HG03064 (cell line): ENCODE measurements around the gene RAB3D.
"Not testable (repeated sequence)": the region's sequence is repeated elsewhere in the genome, so short reads cannot be mapped to it uniquely, and the experiment has no call there.

ENCODE experiments used
- ATAC-seq: cut with Tn5 transposase; IDR thresholded peaks from one replicate; pipeline ENCODE4 v1.9.1; 2021; ENCODE audit warnings: low read depth; ENCODE audit not compliant: unreplicated experiment

RAB3D gene

DNA sequence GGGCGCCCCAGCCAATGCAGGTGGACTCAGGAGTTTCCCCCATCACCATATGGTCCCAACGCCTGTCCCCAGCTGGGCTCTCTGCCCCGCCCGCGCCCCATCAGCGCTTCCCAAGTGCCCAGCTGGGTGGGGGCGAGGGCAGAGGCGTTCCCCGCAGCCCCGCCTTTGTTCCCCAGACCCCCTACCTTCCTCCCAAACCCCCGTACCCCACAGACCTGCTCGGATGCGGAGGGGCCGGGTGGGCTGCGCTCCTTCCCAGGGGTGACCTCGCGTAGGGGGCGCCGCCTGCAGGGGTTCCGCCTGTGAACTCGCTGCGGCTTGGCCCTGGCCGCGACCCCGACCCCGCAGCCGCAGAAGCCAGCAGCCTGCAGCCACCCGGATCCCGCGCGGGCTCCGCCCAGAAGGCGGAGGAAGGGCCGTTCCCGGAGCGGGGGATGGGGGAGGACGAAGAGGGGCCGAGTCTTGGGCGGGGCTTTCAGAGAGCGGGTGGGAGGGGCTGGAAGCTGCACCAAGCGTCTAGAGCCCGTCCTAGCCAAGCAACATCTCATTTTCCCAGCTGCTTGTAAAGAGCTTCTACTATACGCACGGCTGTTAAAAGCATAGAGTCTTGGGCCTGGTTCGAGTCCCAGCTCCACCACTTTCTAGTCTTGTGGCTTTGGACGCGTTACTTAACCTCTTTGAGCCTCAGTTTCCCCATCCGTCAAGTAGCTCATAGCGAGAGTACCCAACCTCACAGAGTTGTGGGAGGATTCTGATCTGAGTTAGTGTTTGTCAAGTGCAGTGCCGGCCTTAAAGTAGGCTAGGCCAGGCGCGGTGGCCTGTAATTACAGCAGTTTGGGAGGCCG, at the start of gene RAB3D:
RAB3D (minus strand) TSS at position 404 of the 845 bp plus-strand sequence. CDS start 2,258 bp downstream, outside the sequence.
- peak; percentile 69 for ATAC-seq

- ATAC-seq = no peak
These were observed 47.9 kb upstream of the RAB3D start for GRCh38 chr19:11387162-11388034.

DNA sequence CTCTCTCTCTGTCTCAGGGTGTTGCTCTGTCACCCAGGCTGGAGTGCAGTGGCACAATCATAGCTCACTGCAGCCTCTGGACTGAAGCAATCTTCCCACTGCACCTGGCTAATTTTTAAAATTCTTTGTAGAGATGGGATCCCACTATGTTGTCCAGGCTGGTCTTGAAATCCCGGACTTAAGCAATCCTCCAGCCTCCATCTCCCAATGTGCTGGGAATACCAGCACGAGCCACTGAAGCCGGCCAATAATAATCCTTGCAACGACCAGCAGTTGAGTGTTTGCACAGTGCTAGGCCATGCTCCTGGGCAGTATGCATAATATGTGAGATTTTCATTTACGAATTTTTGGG, 45.3 kb upstream of the RAB3D start:
- no peak for ATAC-seq

- ATAC-seq = no peak
These were observed 44.2 kb upstream of the RAB3D start for GRCh38 chr19:11383706-11384048.

- no peak for ATAC-seq
These were observed 43.6 kb upstream of the RAB3D start for GRCh38 chr19:11382898-11383705.

- peak; percentile 72 for ATAC-seq
These were observed 41.4 kb upstream of the RAB3D start for GRCh38 chr19:11380653-11381537.

DNA sequence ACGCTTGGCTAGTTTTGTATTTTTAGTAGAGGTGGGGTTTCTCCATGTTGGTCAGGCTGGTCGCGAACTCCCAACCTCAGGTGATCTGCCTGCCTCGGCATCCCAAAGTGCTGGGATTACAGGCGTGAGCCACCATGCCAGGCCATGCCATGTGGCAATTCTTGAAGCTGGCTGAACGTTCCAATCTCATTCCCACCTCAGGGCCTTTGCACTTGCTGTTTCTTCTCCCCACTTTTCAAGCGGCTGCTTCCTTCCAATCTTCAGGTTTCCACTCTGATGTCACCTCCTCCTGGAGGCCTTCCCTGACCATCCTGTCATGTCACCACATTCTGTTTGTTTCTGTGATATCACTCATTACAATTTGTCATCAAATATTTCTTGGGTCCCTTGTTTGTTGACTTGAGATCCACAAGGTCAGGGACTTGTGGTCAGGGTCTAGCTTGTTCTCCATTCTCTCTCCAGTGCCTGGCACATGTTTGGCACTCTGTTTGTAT, 40.4 kb upstream of the RAB3D start:
- ATAC-seq = no peak

GRCh38 chr19:11379269-11379845, 39.9 kb upstream of the RAB3D start:
- not testable (repeated sequence) for ATAC-seq

DNA sequence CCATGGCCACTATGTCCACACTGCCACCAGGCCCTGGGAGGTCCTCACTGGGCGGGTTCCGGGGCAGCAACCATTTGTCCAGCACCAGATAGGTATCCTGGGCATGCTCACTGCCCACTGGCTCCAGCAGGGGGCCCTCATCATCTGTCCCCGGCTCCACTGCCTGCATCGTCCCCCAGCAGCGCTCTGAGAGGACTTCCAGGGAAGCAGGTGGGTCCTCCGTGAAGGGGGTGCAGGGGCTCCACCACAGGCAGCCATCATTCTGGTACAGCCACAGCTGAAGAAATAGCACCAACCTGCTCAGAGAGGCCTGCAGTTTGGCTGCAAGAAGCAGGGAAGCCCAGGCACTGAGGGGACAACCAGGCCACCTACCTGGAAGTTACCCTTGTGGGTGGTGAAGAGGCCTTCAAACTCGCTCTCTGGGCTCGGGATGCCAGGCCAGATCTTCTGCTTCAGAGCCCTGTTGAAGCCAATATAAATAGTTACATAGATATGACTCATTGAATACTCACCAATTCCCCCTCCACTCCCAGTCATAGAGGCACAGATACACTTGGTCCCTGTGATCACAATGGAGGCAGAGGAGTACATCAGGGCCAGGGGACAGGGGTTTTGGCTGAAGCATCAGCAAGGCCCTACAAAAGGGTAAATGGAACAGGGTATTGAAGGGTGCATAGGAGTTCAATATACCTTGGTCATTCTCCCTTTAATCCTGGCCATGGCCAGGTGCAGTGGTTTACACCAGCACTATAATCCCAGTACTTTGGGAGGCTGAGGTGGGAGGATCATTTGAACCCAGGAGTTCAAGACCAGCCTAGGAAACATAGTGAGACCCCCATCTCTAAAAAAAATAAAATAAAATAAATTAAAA, 39.1 kb upstream of the RAB3D start:
- no peak for ATAC-seq

- ATAC-seq = no peak
These were observed 38.3 kb upstream of the RAB3D start for GRCh38 chr19:11377756-11378155.

GRCh38 chr19:11377237-11377636, 37.8 kb upstream of the RAB3D start:
- no peak for ATAC-seq

DNA sequence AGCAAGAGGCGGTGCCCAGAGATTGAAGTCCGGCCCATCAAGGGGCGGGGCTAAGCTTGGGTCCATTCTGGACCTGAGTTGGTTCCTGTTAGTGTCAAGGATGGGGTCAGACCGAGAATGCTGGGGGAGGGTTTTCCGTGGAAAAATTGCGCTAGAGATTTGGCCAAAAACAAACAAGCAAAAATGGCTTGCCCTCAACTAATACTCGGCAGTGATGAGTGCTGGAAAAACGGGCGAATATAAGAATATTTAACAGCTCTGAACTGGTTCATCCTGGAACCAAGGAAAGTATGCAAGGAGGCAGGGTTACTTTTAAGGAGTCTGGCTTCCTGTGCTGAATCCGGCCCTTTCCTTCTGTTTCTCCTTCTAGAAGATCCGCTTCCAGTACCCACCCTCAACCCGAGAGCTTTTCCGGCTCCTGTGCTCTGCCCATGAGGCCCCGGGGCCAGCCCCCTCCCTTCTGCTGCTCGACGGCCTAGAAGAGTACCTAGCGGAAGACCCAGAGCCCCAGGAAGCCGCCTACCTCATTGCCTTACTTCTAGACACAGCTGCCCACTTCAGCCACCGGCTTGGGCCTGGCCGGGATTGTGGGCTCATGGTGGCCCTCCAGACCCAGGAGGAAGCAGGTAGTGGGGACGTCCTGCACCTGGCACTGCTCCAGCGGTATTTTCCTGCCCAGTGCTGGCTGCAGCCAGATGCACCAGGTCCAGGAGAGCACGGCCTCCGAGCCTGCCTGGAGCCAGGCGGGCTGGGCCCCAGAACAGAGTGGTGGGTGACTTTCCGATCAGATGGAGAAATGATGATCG, 35.9 kb upstream of the RAB3D start:
- no peak for ATAC-seq

DNA sequence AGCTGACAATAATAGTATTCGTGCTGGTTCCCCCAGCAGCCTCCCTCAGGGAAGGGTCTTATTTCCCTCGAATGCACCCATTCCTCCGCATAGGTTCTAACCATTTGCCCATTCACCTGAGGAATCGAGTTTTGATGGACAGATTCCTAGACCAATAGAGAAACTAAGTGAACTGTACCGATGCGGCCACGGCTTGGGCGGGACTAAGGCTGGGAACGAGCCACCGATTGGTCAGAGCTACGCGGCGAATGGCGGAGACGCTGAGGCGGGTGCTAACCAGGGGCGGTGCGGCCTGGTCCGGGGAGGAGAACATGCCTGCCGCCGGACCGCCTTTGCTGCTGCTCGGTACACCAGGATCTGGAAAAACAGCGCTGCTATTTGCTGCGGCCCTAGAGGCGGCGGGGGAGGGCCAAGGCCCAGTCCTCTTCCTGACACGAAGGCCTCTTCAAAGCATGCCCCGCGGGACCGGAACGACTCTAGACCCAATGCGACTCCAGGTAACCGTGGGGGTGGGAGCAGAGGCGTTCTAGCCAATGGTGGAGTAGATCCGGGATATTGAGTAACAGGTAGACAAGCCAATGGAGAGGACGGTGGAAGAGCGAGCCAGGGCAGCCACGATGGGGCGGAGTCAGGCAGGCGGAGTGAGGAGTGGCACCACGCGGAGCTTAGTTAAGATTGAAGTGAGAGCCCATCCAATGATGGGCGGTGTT, 35.1 kb upstream of the RAB3D start, which contains the start of gene SWSAP1:
SWSAP1 (plus strand) TSS at position 234 of the 710 bp plus-strand sequence; CDS start at position 249, 15 bp downstream.
- peak; percentile 69 for ATAC-seq

DNA sequence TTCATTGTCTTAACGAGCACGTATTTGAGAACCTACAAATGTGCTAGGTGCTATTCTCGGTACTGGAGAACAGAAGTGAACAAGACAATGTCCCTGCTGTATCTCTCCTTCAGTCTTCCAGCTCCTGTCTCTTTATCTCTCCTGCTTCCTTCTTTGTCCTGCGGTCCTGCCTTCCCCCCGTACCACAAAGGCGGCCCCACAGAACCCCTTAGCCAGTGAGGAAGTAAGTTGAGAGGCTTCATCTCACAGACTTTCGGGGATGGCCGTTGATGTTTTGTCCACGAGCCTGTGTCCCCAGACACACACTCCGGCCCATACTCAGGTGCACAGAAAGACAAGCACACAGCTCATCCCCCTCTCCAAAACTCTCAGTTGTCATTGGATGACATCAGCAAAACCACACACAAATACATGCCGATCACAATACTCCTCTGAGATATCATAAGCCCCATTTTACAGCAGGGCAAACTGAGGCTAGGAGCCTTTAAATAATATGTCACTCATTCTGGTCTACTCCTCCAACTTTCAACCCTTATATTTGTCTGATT, 34.5 kb upstream of the RAB3D start:
- ATAC-seq = no peak

- no peak for ATAC-seq
These were observed 33.9 kb upstream of the RAB3D start for GRCh38 chr19:11373166-11373884.

DNA sequence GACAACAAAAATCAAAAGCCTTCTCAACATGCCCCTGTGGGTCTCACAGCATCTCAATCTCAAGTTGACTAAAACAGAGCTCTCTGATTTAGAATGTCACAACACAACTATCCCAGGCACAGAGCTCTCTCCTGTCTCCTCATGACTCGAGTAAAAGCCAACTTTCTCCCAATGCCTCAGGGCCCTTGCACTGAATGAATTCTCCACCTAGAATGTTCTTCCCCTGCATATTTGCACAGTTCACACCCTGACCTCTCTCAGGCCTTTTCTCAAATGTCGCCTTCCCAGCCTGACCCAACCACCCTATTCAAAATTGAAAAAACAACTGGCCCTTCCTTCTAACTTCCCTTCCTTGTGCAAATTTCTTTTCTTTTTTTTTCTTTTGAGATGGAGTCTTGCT, 31.3 kb upstream of the RAB3D start:
- no peak for ATAC-seq
